Colonic mucosa (tissue), 4 donors: ENCODE results near the gene CBARP. TPM values are rescaled to one million over a fixed set of nuclear protein-coding genes. Genes with fewer than 3 reads are reported as not detected.

Experiments
- DNase-seq: peaks from one replicate; pipeline ENCODE4 v3.0.0-alpha.2; 2020
- H3K27ac ChIP-seq: fragments of 200-600 bp; one replicate; pipeline ENCODE4 v1.8.0; 2021
- H3K27me3 ChIP-seq: fragments of 200-600 bp; one replicate; pipeline ENCODE4 v1.8.0; 2021
- H3K36me3 ChIP-seq: fragments of 200-600 bp; one replicate; pipeline ENCODE4 v1.8.0; 2021
- H3K4me1 ChIP-seq: fragments of 200-600 bp; one replicate; pipeline ENCODE4 v1.8.0; 2021; ENCODE audit warnings: mild to moderate bottlenecking
- H3K4me3 ChIP-seq: fragments of 200-600 bp; one replicate; pipeline ENCODE4 v1.8.0; 2021
- H3K9ac ChIP-seq, 2 donors: one replicate each; pipeline ENCODE4 v1.7.0; 2013; ENCODE audit warnings: control low read depth in 2 of 2, low read depth in 2 of 2, low read length in 2 of 2
- H3K9me3 ChIP-seq: fragments of 200-600 bp; one replicate; pipeline ENCODE4 v1.8.0; 2021
- CTCF ChIP-seq: fragments of 200-600 bp; IDR thresholded peaks from one replicate; pipeline ENCODE4 v1.8.0; 2022; ENCODE audit warnings: antibody characterized with exemption, mild to moderate bottlenecking
- intact Hi-C: fragments of 100-400 bp; cut with DNase I; formaldehyde crosslinking; loops from one replicate; pipeline ENCODE4 v1.14.1; 2022
- total RNA-seq, 2 donors: library from RNA; stranded (reverse); fragmentation: NEBNext Ultra II Directional in 1 of 2; extraction: Animal tissue kit (Norgen Biotek cat#: 25700) in 1 of 2; gene quantifications; one replicate each; pipeline ENCODE4 v1.2.1, GENCODE V29; 2021
- donor health status: healthy.
- donor health status: DM: no; HTN: no; CAD: no.
- donor health status: DM: no; HTN: no; CAD: no.

Gene CBARP
- total RNA-seq, 2 donors from 2014 or later: 0.22 to 0.48 TPM

- peak; percentile 34 for DNase-seq
- peaks cover 24% of the 10 kb centered on the region for H3K4me1 ChIP-seq
- no peak overlapping the region for H3K27ac ChIP-seq
- peak overlapping the region; percentile 19 to 63 for H3K9ac ChIP-seq
- peaks cover 37% of the 10 kb centered on the region for H3K27me3 ChIP-seq
- H3K36me3 ChIP-seq: no peaks in the 10 kb centered on the region
- no peak for TF ChIP-seq CTCF
- intact Hi-C loops: no loop called here
- H3K9me3 ChIP-seq: no peaks in the 10 kb centered on the region
- peak overlapping the region; percentile 35 for H3K4me3 ChIP-seq
Observed at GRCh38 chr19:1237027-1237659, 662 bp downstream of the CBARP start.

GRCh38 chr19:1236576-1236975 lies 1.2 kb downstream of the CBARP start:
- DNase-seq: no peak
- Histone ChIP-seq H3K27ac (no peak overlapping the region), H3K9ac (no peak overlapping the region), H3K36me3 (no peaks in the 10 kb centered on the region), H3K27me3 (peaks cover 37% of the 10 kb centered on the region), H3K9me3 (no peaks in the 10 kb centered on the region), H3K4me1 (peaks cover 24% of the 10 kb centered on the region), H3K4me3 (peak overlapping the region; percentile 35)
- intact Hi-C loops: no loop called here
- TF ChIP-seq CTCF: no peak

- H3K9ac ChIP-seq: peak overlapping the region in 1 of 2 donors; percentile 39
- no peak for DNase-seq
- no peaks in the 10 kb centered on the region for H3K36me3 ChIP-seq
- no peaks in the 10 kb centered on the region for H3K9me3 ChIP-seq
- no peak overlapping the region for H3K4me3 ChIP-seq
- H3K27ac ChIP-seq: no peak overlapping the region
- peaks cover 37% of the 10 kb centered on the region for H3K27me3 ChIP-seq
- peaks cover 20% of the 10 kb centered on the region for H3K4me1 ChIP-seq
- intact Hi-C loops: no loop called here
- TF ChIP-seq CTCF: no peak
Observed at GRCh38 chr19:1235625-1236538, 1.9 kb downstream of the CBARP start.

DNA sequence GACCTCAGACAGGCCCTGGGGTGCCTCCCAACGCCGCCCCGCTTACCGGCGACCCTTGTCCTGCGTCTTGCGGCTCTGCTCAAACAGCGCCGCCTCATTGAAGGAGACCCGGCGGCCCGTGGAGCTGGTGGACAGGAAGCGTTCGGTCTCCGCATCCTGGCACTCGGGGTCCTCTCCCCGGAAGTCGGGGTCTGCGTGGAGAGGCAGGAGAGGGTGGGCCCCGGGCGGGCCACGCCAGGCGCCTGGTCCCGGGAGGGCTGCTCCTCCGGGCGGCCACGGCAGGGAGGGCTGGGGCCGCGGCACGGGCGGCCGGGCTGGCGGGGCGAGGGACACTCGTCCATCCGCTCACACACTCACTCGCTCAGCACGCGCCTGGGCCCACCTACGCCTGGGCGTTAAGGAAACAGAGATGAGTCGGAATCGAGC lies 2.8 kb downstream of the CBARP start:
- Histone ChIP-seq H3K9ac (no peak overlapping the region), H3K4me3 (no peak overlapping the region), H3K9me3 (no peaks in the 10 kb centered on the region), H3K36me3 (no peaks in the 10 kb centered on the region), H3K27me3 (peaks cover 37% of the 10 kb centered on the region), H3K27ac (no peak overlapping the region), H3K4me1 (peaks cover 17% of the 10 kb centered on the region)
- DNase-seq: no peak
- TF ChIP-seq CTCF: no peak
- intact Hi-C loops: no loop called here

DNA sequence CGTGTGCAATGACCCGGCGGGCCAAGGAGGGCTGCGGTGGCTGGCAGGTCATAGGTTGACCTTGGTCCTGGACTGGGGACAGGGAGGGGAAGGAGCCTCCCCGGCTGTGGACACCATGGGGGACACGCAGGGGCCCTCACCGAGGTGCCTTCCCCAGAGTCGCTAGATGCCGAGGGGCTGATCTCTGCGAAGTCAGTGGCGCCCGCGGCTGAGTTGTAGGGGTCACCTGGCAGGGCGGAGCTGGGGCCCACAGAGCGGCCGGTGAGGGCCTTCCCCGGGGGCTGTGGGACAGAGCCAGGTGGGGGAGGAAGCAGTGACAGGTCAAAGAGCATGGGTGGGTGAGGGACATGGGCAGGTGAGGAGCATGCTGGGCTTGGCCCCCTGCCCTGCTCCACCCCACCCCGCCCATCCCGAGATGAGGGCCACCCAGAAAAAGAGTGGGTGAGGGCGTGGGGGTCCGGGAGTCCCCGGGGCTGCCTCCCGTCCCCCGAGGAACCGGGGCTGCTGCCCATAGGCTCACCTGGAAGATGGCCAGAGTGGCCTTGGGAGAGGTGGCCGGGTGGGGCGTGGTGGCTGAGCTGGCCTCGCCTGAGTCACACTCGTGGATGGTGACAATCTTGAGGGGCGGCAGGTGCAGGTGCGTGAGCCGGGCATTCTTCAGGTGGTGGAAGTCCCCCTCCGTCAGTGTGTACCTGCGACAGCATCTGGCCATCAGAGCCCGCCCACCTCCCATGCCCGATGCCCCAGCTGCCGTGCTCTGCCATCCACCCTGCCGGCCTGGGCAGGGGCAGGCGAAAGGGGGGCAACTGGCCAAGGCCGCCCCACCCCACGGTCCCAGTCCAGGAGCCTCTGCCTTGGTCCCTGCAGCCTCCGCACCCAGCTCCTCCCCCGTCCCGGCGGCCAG lies 3.5 kb downstream of the CBARP start:
- Histone ChIP-seq H3K9ac (no peak overlapping the region), H3K4me1 (peaks cover 17% of the 10 kb centered on the region), H3K4me3 (no peak overlapping the region), H3K27me3 (peaks cover 37% of the 10 kb centered on the region), H3K27ac (no peak overlapping the region), H3K9me3 (no peaks in the 10 kb centered on the region), H3K36me3 (no peaks in the 10 kb centered on the region)
- no peak for DNase-seq
- intact Hi-C loops: no loop called here
- no peak for TF ChIP-seq CTCF
